Right cardiac atrium (tissue), 5 donors: ENCODE data around the gene IFIH1. TPM values are rescaled to one million over a fixed set of nuclear protein-coding genes. Genes with fewer than 3 reads are reported as not detected.

Experiments
- polyA plus RNA-seq: library from polyadenylated mRNA; stranded (reverse); fragments of 200-250 nt; gene quantifications from one replicate; pipeline ENCODE4 v1.2.3, GENCODE V29; 2013
- total RNA-seq, 4 donors: library from RNA; stranded (reverse); fragmentation: NEBNext Ultra II Directional; extraction: Animal tissue kit (Norgen Biotek cat#: 25700); gene quantifications; one replicate each; pipeline ENCODE4 v1.2.1, GENCODE V29; 2021
- donor health status: healthy with polysubstance abuse.
- donor health status: DM: no; HTN: yes; CAD: no.
- donor health status: DM: no; HTN: no; CAD: no.
- donor health status: DM: no; HTN: yes; CAD: no; lungs with severe emphysema.
- donor health status: DM: yes; HTN: yes; CAD: no.

The IFIH1 gene
- total and polyA plus RNA-seq, 5 donors: 6.6 to 11.8 (median 10.0) TPM

Other genes with a start within 250 kb of the IFIH1 start
- under 1 TPM; 0.54 to 0.77 (median 0.59) TPM for gene DPP4, start 244.5 kb downstream of the IFIH1 start, total RNA-seq
- 0.52 TPM for gene DPP4, start 244.5 kb downstream of the IFIH1 start, polyA plus RNA-seq
- gene GCG, start 166.4 kb downstream of the IFIH1 start, total RNA-seq: not detected
- not detected for gene GCG, start 166.4 kb downstream of the IFIH1 start, polyA plus RNA-seq
- gene FAP, start 75.2 kb downstream of the IFIH1 start, total RNA-seq: under 1 TPM; 0.29 to 0.97 (median 0.46) TPM
- gene FAP, start 75.2 kb downstream of the IFIH1 start, polyA plus RNA-seq: 0.43 TPM
- 10 to 100 TPM in 3 of 4 donors, 1 to 10 TPM in 1; 9.9 to 13.7 (median 13.2) TPM for gene GCA, start 25.4 kb upstream of the IFIH1 start, total RNA-seq
- gene GCA, start 25.4 kb upstream of the IFIH1 start, polyA plus RNA-seq: 7.7 TPM